SK-N-SH treated with all-trans-retinoic acid at 6 μM for 48 hours (cell line): Measurements from ENCODE around the gene TH.

ENCODE experiments used
- ARNTL ChIP-seq: fragments of 450-650 bp; formaldehyde crosslinking; IDR thresholded peaks from 2 replicates; pipeline ENCODE4 v1.5.0; 2020; ENCODE audit warnings: low read depth, mild to moderate bottlenecking, moderate library complexity, borderline replicate concordance
- BACH2 ChIP-seq: fragments of 250-450 bp; sonication (Bioruptor Pico); IDR thresholded peaks from 2 replicates; pipeline ENCODE4 v1.9.0; 2021; ENCODE audit warnings: mild to moderate bottlenecking, borderline replicate concordance
- ISL1 ChIP-seq: fragments of 250-450 bp; sonication (Bioruptor Pico); IDR thresholded peaks from 2 replicates; pipeline ENCODE4 v2.1.2; 2022; ENCODE audit warnings: mild to moderate bottlenecking, moderate library complexity
- OSR1 ChIP-seq: fragments of 250-450 bp; sonication (Bioruptor Pico); IDR thresholded peaks from 2 replicates; pipeline ENCODE4 v1.8.0; 2022; ENCODE audit warnings: moderate library complexity, mild to moderate bottlenecking, inconsistent platforms
- RARB ChIP-seq: fragments of 250-450 bp; sonication (Bioruptor Pico); IDR thresholded peaks from 2 replicates; pipeline ENCODE4 v1.8.0; 2021; ENCODE audit warnings: mild to moderate bottlenecking, moderate library complexity
- TCF4 ChIP-seq: fragments of 250-450 bp; sonication (Bioruptor Pico); IDR thresholded peaks from 2 replicates; pipeline ENCODE4 v1.8.0; 2021; ENCODE audit warnings: mild to moderate bottlenecking, moderate library complexity, borderline replicate concordance
- ZC3H10 ChIP-seq: fragments of 250-450 bp; sonication (Bioruptor Pico); IDR thresholded peaks from 2 replicates; pipeline ENCODE4 v1.5.1; 2021; ENCODE audit warnings: mild to moderate bottlenecking, moderate library complexity
- ZFP3 ChIP-seq: fragments of 250-450 bp; sonication (Bioruptor Pico); IDR thresholded peaks from 2 replicates; pipeline ENCODE4 v1.5.0; 2020; ENCODE audit warnings: mild to moderate bottlenecking, moderate library complexity
- ZFP30 ChIP-seq: fragments of 450-650 bp; formaldehyde crosslinking; IDR thresholded peaks from 2 replicates; pipeline ENCODE4 v1.5.0; 2022; ENCODE audit warnings: mild to moderate bottlenecking, moderate library complexity
- ZNF70 ChIP-seq: fragments of 450-650 bp; formaldehyde crosslinking; IDR thresholded peaks from 2 replicates; pipeline ENCODE4 v1.5.0; 2020; ENCODE audit warnings: mild to moderate bottlenecking, moderate library complexity
- TF ChIP-seq, protein P1 (sequence below): fragments of 250-450 bp; sonication (Bioruptor Pico); IDR thresholded peaks from 2 replicates; pipeline ENCODE4 v1.5.1; 2020; ENCODE audit warnings: low read depth, mild to moderate bottlenecking, moderate library complexity
- TF ChIP-seq, protein P2 (sequence below): fragments of 250-450 bp; sonication (Bioruptor Pico); IDR thresholded peaks from 2 replicates; pipeline ENCODE4 v1.8.0; 2020; ENCODE audit warnings: mild to moderate bottlenecking, moderate library complexity, borderline replicate concordance
- TF ChIP-seq, protein P3 (sequence below): fragments of 250-450 bp; sonication (Bioruptor Pico); IDR thresholded peaks from 2 replicates; pipeline ENCODE4 v1.5.1; 2021; ENCODE audit warnings: mild to moderate bottlenecking, moderate library complexity

DNA sequence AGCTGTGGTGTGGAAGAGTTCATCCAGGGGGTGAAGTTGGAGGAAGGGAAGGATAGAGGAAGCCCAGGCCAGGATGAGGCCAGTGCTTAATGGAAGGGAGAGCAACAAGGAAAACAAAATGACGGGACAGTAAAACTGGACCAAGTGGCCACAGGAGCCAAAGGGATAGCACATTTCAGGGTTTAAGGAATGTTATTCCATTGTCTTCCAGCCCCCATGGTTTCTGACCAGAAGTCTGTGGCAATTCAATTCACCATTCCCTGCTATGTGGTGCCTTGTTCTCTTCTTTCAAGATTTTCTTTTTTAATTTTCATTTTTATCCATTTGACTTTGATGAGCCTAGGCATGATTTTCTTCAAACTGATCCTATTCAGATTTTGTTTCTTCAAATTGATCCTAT lies 54.9 kb downstream of the TH start:
- TF ChIP-seq, protein P1, sequence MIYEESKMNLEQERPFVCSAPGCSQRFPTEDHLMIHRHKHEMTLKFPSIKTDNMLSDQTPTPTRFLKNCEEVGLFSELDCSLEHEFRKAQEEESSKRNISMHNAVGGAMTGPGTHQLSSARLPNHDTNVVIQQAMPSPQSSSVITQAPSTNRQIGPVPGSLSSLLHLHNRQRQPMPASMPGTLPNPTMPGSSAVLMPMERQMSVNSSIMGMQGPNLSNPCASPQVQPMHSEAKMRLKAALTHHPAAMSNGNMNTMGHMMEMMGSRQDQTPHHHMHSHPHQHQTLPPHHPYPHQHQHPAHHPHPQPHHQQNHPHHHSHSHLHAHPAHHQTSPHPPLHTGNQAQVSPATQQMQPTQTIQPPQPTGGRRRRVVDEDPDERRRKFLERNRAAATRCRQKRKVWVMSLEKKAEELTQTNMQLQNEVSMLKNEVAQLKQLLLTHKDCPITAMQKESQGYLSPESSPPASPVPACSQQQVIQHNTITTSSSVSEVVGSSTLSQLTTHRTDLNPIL (CRISPR knock-in tag), result no peak
- TF ChIP-seq BACH2 (CRISPR knock-in tag), result no peak
- no peak for TF ChIP-seq ZFP30
- TF ChIP-seq, protein P2, sequence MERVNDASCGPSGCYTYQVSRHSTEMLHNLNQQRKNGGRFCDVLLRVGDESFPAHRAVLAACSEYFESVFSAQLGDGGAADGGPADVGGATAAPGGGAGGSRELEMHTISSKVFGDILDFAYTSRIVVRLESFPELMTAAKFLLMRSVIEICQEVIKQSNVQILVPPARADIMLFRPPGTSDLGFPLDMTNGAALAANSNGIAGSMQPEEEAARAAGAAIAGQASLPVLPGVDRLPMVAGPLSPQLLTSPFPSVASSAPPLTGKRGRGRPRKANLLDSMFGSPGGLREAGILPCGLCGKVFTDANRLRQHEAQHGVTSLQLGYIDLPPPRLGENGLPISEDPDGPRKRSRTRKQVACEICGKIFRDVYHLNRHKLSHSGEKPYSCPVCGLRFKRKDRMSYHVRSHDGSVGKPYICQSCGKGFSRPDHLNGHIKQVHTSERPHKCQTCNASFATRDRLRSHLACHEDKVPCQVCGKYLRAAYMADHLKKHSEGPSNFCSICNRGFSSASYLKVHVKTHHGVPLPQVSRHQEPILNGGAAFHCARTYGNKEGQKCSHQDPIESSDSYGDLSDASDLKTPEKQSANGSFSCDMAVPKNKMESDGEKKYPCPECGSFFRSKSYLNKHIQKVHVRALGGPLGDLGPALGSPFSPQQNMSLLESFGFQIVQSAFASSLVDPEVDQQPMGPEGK (CRISPR knock-in tag), result no peak
- no peak for TF ChIP-seq ZC3H10
- no peak for TF ChIP-seq ISL1
- TF ChIP-seq TCF4 (CRISPR knock-in tag), result no peak
- TF ChIP-seq ZNF70 (CRISPR knock-in tag), result no peak
- no peak for TF ChIP-seq OSR1 (CRISPR knock-in tag)
- TF ChIP-seq ZFP3 (CRISPR knock-in tag), result no peak
- TF ChIP-seq, protein P3, sequence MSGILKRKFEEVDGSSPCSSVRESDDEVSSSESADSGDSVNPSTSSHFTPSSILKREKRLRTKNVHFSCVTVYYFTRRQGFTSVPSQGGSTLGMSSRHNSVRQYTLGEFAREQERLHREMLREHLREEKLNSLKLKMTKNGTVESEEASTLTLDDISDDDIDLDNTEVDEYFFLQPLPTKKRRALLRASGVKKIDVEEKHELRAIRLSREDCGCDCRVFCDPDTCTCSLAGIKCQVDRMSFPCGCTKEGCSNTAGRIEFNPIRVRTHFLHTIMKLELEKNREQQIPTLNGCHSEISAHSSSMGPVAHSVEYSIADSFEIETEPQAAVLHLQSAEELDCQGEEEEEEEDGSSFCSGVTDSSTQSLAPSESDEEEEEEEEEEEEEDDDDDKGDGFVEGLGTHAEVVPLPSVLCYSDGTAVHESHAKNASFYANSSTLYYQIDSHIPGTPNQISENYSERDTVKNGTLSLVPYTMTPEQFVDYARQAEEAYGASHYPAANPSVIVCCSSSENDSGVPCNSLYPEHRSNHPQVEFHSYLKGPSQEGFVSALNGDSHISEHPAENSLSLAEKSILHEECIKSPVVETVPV (CRISPR knock-in tag), result no peak
- TF ChIP-seq ARNTL (CRISPR knock-in tag), result no peak
- TF ChIP-seq RARB (CRISPR knock-in tag), result no peak
